HG03571 (cell line): ENCODE measurements around the gene TIFAB.
A peak's percentile ranks its signal among the peaks of the same experiment; 100 is the strongest.

ENCODE experiments used
- ATAC-seq: cut with Tn5 transposase; IDR thresholded peaks from one replicate; pipeline ENCODE4 v1.9.1; 2021; ENCODE audit not compliant: unreplicated experiment

Gene TIFAB

GRCh38 chr5:135429301-135430134, 22.6 kb downstream of the TIFAB start:
- no peak for ATAC-seq

GRCh38 chr5:135428586-135428985, 23.6 kb downstream of the TIFAB start:
- ATAC-seq: no peak

GRCh38 chr5:135426102-135427082, 25.8 kb downstream of the TIFAB start:
- ATAC-seq: peak; percentile 79

- no peak for ATAC-seq
These were observed 26.5 kb downstream of the TIFAB start for GRCh38 chr5:135425641-135426040.

GRCh38 chr5:135423846-135424168, 28.3 kb downstream of the TIFAB start:
- no peak for ATAC-seq

- no peak for ATAC-seq
These were observed 28.9 kb downstream of the TIFAB start for GRCh38 chr5:135423146-135423845.

- no peak for ATAC-seq
These were observed 29.7 kb downstream of the TIFAB start for GRCh38 chr5:135422419-135422818.

GRCh38 chr5:135417083-135417482, 35.1 kb downstream of the TIFAB start:
- ATAC-seq: no peak

- no peak for ATAC-seq
These were observed 47.1 kb downstream of the TIFAB start for GRCh38 chr5:135405082-135405481.

- ATAC-seq: no peak
These were observed 50.1 kb downstream of the TIFAB start for GRCh38 chr5:135402031-135402430.

GRCh38 chr5:135400866-135401265, 51.3 kb downstream of the TIFAB start:
- ATAC-seq: no peak

GRCh38 chr5:135399794-135400542, 52.2 kb downstream of the TIFAB start:
- no peak for ATAC-seq

GRCh38 chr5:135398855-135399793, 53.0 kb downstream of the TIFAB start, which contains the start of gene MACROH2A1:
TSS of gene MACROH2A1 (minus strand) at chr5:135399231. CDS start at chr5:135389093, 10,138 bp downstream.
- ATAC-seq: peak; percentile 89

GRCh38 chr5:135398160-135398854, 53.8 kb downstream of the TIFAB start:
- ATAC-seq: no peak
